GM18870 (cell line): ENCODE data around the gene BBS1.

Source experiments
- ATAC-seq: cut with Tn5 transposase; IDR thresholded peaks from one replicate; pipeline ENCODE4 v1.9.1; 2021; ENCODE audit warnings: moderate library complexity; ENCODE audit not compliant: unreplicated experiment

BBS1 gene

GRCh38 chr11:66548774-66549630, 38.6 kb downstream of the BBS1 start:
- ATAC-seq, result no peak

DNA sequence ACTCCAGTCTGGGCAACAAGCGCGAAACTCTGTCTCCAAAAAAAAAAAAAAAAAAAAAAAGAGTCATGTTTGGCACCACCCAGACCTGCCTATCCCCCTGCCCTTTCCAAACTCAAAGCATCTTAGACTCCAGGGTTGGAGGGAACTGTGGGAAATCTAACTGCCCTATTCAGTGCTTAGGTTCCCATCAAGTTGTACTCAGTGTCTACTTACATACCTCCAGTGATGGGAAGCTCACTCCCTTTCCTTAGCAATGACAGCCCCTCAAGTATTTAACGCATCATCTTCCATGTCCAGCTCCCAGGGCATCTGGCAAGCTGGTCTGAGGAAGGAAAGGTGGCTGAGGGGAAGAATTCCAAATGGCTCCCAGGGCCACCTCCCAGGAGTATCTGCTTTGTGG, 39.3 kb downstream of the BBS1 start:
- ATAC-seq, result no peak

GRCh38 chr11:66550887-66551286, 40.5 kb downstream of the BBS1 start:
- ATAC-seq, result no peak

DNA sequence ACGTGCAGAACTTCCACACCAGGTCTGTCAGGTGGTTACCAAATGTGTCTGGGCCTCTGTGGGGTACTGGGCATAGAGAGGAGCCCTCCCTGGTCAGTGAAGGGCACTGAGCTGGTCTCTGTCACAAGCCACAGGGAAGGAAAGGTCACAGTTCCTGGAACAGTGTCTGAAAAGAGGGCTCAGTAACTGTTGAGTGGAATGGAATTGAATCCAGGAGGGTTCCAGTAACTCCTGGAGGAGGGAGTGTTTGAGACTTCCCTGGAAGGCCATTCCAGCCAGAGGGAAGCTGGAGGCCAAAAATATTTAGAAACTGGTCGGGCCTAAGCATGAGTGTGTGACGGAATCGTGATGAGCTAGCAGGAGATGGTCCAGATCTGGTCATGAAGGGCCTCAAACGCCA, 44.2 kb downstream of the BBS1 start:
- ATAC-seq, result no peak

- no peak for ATAC-seq
Observed at GRCh38 chr11:66555416-66555815, 45.0 kb downstream of the BBS1 start.

DNA sequence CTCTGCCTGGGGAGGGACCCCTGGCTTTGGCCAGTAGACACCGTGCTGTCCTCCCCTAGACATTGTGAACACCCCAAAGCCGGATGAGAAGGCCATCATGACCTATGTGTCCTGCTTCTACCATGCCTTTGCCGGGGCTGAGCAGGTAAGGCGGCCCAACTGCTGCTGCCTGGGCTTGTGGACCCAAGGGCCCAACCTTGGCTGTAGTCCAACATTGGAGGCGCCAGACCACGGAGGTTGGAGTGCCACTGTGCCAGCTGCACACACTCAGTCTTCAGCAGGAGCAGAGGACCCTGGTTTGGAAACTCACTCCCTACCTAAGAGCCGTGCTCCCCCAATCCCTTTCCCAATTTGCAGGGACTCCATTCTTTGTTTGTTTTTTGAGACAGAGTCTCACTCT, 45.7 kb downstream of the BBS1 start:
- ATAC-seq, result no peak

DNA sequence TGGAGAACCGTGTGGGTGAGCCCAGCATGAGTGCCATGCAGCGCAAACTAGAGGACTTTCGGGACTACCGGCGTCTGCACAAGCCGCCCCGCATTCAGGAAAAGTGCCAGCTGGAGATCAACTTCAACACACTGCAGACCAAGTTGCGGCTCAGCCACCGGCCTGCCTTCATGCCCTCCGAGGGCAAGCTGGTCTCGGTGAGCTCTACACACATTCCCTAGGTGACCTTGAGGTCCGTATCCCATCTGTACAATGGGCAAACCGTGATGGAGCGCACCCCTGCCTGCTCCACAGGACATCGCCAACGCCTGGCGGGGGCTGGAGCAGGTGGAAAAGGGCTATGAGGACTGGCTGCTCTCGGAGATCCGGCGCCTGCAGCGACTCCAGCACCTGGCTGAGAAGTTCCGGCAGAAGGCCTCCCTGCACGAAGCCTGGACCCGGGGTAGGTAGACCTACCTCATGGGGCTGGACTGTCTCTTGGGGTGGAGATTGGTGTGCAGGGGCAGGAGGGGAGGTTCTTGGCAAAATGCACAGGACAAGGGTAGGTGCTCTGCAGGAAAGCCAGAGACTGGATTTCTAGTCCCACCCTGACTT, 47.4 kb downstream of the BBS1 start:
- no peak for ATAC-seq

- ATAC-seq, result no peak
Observed at GRCh38 chr11:66559142-66559865, 48.9 kb downstream of the BBS1 start.

DNA sequence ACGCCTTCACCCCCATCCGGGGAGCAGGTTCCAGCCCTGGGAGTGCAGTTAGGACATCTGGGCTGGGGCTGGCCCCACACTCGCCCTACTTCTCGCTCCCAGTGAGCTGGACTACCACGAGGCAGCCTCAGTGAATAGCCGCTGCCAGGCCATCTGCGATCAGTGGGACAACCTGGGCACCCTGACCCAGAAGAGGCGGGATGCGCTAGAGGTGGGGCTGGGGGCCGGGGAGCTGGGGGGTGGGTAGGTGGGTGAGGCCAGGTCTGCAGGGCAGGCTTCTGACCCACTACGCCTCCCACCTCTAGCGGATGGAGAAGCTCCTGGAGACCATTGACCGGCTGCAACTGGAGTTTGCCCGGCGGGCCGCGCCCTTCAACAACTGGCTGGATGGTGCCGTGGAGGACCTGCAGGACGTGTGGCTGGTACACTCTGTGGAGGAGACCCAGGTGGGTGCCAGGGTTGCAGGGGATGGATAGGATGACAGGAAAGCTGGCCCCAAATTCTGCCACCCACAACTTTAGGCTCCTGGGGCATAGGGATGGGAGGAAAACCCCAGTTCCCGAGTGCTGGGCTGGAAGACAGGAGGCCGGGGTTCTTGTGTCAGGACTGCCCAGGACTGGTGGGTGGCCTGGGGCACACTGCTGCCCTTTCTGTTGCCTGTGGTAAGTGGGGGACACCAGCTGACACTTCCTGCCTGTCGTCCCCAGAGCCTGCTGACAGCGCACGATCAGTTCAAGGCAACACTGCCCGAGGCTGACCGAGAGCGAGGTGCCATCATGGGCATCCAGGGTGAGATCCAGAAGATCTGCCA, 49.6 kb downstream of the BBS1 start:
- no peak for ATAC-seq

GRCh38 chr11:66561178-66561974, 50.9 kb downstream of the BBS1 start:
- no peak for ATAC-seq

DNA sequence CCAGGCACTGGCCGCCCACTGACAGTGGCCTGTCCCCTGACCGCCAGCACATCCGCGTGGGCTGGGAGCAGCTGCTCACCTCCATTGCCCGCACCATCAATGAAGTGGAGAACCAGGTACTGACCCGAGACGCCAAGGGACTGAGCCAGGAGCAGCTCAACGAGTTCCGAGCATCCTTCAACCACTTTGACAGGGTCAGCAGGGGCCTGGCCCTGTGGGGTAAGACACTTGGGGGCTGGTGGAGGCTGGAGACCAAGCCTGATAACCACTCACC, 51.5 kb downstream of the BBS1 start:
- no peak for ATAC-seq

- no peak for ATAC-seq
Observed at GRCh38 chr11:66562275-66562674, 51.8 kb downstream of the BBS1 start.

GRCh38 chr11:66562907-66563583, 52.6 kb downstream of the BBS1 start:
- ATAC-seq, result no peak

DNA sequence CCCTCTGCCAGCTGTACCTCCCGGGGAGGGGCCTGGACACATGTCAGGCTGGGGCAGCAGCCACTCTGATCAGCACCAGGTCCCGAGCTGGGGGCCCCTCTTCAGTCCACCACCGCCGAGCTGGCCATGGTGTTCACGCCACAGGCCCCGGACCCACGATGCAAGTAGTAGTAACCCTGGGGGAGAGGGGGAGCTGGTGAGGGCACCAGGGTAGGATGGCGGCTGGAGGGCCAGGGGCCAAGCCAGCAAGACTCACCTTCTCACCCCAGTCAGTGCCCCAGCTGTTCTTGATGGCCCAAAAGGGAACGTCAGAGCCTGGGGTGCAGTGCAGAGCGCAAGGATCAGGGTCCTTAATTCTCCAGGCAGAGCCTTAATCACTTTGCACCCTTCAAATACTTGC, 53.4 kb downstream of the BBS1 start:
- no peak for ATAC-seq

- ATAC-seq, result no peak
Observed at GRCh38 chr11:66564538-66564937, 54.1 kb downstream of the BBS1 start.

DNA sequence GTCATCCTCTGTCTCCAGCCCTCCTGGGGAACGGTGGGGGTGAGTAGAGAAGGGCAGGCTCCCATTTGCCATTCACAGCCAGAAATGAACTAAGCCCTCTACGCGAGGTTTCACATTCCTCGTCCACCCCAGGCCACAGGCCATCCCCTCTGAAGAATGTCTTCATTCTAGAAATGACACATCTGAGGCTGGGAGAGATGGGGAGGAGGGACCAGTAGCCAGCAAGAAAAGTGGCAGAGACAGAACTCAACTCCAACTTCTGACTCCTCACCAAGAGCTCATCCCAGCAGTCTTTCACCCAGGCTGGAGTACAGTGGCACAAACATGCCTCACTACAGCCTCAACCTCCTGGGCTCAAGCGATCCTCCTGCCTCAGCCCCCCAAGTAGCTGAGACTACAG, 54.5 kb downstream of the BBS1 start:
- ATAC-seq, result no peak

DNA sequence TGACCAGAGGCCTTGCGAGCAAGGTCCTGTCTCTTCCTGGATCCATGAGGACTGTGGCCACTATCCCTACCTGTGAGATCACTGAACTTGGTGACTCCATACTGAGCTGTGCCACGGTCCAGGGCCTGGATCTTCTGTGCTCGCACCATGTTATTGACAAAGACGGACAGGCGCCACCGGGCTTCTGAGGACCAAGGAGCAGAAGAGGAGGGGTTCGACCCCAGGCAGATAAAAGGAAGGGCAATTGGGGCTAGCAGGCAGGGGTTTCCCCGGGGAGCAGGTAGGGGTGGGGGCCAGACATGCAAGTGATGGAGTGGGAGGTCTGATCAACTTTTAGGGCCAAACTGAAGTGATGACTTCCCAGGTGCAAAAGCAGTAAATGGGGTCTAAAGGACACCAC, 55.8 kb downstream of the BBS1 start:
- no peak for ATAC-seq

DNA sequence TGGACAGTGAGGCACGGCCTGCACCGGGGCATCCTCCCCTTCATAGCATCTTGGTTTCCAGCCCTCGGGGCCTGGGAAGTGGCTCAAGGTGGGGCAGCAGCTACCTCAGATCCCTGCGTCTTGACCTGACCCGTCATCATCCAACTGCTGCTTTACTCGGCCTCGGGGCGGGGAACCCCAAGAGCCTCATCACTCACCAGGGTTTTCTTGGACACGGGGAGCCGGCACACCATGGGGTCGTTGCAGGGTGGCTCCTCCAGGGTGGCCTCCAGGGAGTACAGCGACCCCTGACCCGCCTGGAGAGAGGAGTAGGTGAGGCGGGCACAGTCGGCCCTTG, 57.3 kb downstream of the BBS1 start:
- ATAC-seq, result no peak

DNA sequence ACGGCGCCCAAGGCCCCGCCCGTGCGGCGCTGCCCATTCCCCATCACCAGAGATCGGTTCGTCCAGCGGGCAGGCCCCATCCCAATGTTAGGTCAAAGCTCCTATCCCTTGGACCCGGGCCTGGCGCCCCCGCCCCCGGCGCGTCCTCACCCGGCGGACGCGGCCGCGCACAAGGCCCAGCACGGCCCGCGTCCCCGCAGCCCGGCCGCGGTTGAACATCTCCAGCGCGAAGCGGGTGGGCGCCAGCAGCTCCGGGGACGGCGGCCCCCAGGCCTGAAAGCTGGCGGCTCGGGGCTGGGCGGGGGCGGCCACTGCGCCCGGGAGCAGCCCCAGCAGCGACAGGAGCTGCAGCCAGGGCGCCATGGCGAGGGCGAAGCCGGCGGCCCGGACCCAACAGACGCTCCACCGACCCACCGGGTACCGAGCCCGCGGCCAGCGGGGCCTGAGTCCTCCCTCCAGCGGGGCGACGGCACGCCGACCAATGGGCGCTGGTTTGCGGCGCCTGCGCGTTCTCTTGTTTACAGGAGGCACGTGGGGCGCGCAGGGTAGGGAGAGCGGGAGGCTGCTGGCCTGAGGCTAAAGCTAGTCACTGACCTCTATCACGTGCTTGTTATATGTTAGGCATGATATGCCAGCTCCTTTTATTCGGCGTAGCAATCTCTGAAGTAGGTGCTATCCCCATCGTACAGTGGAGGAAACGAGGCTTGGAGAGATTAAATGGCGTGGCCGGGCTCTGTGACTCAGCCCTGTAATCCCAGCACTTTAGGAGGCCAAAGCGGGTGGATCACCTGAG, 57.9 kb downstream of the BBS1 start, which contains the start of gene CTSF:
CTSF (minus strand) TSS at position 483 of the 793 bp plus-strand sequence; CDS start at position 363, 120 bp downstream.
- no peak for ATAC-seq
